ENCODE measurements around the gene DCTN3. TPM values are rescaled to one million over a fixed set of nuclear protein-coding genes. Genes with fewer than 3 reads are reported as not detected.
A peak's percentile ranks its signal among the peaks of the same experiment; 100 is the strongest.

DCTN3 gene
- polyA plus RNA-seq (ENCODE audit: insufficient read length in 4 of 4), result 100 to 1,000 TPM in 1 of 4 donors, 10 to 100 TPM in 3; 86.6 to 102 (median 94.2) TPM

GRCh38 chr9:34620061-34620994 is at the start of gene DCTN3:
TSS of gene DCTN3 (minus strand) at chr9:34620495. CDS start at chr9:34620464, 31 bp downstream.
- peak; percentile 81 to 91 (median 86) for DNase-seq (ENCODE audit: low read depth in 4 of 4, low spot score in 3 of 4)

GRCh38 chr9:34665381-34666250 is 45.3 kb upstream of the DCTN3 start:
- DNase-seq (ENCODE audit: low read depth in 4 of 4, low spot score in 3 of 4), result peak; percentile 82 to 93 (median 88)

DNA sequence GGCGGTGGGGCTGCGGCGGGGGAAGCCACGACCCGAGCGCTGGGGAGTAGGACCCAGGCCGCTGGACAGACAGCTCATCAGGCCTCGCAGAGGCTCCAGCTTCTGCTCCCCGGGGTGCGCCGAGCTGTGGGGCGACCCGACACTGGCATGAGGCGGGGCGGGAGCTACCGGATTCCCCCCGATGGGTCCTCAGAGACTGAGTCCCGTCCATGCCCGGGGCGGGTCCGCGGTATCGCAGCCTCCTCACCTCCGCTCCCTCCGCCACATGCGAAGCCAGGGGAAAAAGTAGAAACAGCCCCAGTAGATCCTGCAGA is 44.7 kb upstream of the DCTN3 start:
- DNase-seq (ENCODE audit: low read depth in 4 of 4, low spot score in 3 of 4), result no peak

GRCh38 chr9:34664281-34665066 is 44.2 kb upstream of the DCTN3 start:
- peak in 1 of 4 donors; percentile 39 for DNase-seq (ENCODE audit: low read depth in 4 of 4, low spot score in 3 of 4)

GRCh38 chr9:34663303-34663605 is 43.0 kb upstream of the DCTN3 start:
- DNase-seq (ENCODE audit: low read depth in 4 of 4, low spot score in 3 of 4), result no peak

GRCh38 chr9:34662526-34663302 is 42.4 kb upstream of the DCTN3 start, which contains the start of gene CCL27:
TSS of gene CCL27 (minus strand) at chr9:34662657. CDS start at chr9:34662633, 24 bp downstream.
- no peak for DNase-seq (ENCODE audit: low read depth in 4 of 4, low spot score in 3 of 4)

DNA sequence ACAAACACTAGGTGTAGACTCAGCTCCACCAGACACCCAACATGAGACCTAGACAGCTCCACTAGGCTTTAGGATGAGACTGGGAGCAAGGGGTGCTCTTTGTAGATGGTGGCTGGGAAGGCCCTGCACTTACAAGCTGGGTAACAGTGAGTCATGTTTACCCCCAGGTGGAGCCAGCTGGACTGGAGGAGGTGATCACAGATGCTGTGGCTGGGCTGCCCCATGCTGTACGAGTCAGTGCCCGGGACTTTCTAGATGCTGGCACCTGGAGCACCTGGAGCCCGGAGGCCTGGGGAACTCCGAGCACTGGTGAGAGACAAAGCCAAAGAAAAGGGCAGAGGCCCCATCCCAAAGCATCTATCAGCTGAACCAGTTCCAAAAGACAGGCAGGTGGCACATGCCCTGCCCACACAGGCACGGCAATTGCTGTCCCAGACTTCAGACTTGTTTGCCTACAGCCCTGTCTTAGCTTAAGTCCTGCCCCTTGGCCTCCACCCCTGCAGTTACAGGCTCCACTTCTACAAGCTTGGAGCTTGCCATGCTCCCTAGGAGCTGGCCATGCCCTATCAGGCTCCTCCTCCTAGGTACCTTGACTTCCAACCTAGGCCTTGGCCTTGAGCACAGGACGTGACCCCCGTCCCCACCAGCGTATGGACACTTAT is 39.4 kb upstream of the DCTN3 start:
- no peak for DNase-seq (ENCODE audit: low read depth in 4 of 4, low spot score in 3 of 4)

DNA sequence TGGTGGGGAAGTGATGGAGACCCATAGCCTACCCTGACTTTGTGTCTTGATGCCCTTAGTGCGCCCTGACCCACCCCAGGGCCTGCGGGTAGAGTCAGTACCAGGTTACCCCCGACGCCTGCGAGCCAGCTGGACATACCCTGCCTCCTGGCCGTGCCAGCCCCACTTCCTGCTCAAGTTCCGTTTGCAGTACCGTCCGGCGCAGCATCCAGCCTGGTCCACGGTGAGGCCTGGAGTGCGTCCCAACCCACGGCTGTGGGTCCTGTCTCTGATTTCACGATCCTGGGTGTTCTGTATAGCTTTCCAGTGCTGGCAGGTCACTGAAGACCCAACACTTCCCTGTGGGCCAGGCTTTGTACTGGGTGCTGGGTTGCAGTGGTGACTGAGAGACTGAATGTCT is 38.2 kb upstream of the DCTN3 start:
- no peak for DNase-seq (ENCODE audit: low read depth in 4 of 4, low spot score in 3 of 4)

DNA sequence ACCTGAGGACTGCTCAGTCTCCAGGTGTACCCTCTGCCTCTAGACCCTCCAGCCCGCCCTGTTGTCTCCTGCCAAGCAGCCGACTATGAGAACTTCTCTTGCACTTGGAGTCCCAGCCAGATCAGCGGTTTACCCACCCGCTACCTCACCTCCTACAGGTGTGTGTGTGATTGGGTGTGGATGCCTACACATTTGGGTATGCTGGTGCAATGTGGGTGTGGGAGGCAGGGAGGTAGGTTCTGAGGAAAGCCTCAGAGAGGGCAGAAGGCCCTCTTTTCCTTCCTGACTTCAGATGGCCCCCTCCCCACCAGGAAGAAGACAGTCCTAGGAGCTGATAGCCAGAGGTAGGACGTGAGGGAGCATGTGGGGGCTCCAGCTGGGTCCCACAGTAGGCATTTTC is 36.7 kb upstream of the DCTN3 start:
- no peak for DNase-seq (ENCODE audit: low read depth in 4 of 4, low spot score in 3 of 4)

GRCh38 chr9:34655394-34655793 is 35.1 kb upstream of the DCTN3 start:
- no peak for DNase-seq (ENCODE audit: low read depth in 4 of 4, low spot score in 3 of 4)

DNA sequence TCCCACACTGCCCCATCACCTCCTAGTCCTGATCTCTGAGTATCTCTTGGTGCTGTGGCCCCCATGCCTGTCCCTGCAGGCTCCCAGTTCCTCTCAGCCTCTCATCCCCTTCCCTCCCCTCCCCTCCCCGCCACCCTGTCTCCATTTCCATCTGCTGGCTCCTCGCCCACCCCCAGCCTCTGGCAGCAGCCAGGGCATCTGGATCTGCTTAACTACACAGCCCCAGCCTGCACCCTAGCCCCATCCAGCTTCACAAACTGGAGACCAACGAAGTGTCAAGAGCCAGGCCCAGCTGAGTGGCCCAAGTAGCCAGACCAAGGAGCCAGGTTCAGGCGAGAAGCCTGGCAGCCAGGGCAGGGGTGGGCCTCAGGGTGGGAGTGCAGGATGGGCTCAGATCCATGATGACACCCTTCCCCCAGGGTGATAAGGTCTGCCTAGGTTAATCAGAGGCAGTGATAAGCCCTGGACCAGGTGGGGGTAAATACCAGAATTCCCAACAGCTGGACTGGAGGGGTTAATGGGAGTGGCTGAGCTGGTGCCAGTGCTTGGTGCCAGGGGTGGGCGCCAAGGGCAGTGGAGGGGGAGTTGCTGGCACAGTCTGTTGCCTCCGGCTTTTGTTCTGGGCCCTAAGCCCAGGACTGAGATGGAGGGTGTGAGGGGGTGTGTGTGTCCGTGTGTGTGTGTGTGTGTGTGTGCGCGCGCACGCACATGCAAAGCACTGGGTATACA is 34.2 kb upstream of the DCTN3 start:
- no peak for DNase-seq (ENCODE audit: low read depth in 4 of 4, low spot score in 3 of 4)

DNA sequence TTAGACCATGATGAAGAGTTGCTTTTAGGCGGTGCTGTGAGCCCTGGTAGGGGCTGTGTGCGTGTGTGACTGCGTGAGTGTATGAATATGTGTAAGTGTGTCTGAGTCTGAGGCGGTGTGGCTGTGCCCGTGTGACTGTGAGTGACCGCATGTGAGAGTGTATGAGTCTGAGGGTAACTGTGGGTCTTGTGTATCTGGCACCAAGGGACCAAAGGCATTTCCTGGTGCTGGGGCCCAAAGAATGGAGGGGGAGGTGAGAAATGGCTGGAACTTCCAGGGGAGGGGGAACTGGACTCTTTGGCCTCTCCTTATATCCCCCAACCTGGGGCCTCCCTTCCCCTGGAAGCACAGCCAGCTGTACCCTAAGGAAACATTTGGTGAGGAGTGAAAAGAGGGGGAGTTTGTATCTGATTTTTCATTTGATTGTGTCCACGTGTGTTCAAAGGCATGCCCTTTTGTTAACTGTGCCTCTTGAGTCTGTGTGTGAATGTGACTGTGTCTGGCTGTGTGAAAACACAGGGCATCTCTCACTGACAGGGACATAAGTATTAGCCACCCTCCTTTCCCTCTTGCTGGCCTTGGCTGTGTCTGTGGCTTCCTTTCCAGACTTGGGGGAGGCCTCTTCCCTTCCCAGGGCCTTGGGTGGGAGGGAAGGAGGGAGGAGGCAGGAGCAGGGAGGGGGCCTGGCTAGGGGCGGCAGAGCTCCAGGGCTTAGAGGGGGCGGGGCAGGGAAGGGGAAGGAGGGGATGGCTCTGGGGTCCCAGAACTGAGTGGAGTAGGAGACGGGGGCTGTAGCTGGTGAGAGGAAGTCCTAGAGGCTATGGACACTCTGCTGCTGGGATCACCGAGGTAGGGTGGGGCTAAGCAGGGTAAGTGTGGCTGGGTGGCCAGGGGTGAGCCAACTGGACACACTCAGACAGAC is 33.1 kb upstream of the DCTN3 start:
- DNase-seq (ENCODE audit: low read depth in 4 of 4, low spot score in 3 of 4), result no peak

DNA sequence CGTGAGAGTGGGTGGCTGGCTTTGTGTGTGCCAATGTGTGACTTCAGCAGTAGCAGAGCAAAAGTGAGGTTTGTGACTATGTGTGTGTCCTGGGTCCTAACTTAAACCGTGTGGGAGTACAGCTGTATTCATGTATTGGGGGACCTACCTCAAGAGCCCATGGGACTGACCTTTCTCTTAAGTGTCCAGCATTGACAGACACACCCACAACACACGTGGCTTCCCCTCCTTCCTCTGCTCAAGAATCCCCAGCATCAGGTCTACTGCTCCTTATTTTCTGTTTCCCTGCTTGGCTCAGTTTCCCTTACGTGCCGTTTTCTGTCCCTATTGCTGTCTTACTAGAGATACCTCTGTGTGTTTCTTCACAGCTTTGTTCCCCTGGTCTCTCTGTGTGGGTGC is 32.3 kb upstream of the DCTN3 start:
- DNase-seq (ENCODE audit: low read depth in 4 of 4, low spot score in 3 of 4), result no peak

DNA sequence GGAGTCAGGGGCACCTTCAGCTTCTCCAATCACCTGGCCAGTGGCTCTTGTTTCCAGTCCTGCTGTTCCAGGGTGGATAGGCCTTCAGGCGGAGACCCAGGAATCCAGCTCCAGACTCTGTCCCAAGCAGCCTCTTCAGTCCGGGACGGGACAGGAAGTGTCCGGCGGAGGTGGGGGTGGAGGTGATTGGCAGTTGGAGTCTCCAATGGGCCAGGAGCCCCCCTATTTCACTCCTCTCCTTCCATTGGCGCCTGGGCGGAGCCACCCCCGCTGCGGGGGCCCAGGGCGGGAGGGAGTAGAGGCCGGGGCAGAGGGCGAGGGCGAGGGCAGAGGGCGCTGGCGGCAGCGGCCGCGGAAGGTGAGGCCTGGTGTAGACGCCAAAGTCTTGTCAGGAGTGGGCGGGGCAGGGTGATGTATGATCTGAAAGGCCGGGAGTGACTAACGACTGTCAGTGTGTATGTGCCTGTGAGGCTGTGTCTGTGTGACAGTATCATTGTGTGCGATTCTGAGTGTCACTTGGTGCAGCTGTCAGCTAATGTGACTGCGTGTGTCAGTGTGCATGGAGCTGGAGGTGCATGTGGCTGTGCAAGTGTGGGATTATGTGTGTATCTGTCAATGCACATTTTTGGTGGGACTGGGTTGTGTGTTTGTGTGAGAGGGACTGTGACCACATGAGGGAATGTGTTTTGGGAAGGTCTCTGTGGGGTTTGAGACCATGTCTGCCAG is 31.7 kb upstream of the DCTN3 start, which contains the start of gene IL11RA:
Gene IL11RA, plus strand, starts transcription at position 310 of the 726 bp plus-strand sequence. CDS start 3,033 bp downstream, outside the sequence.
- DNase-seq (ENCODE audit: low read depth in 4 of 4, low spot score in 3 of 4), result peak in 1 of 4 donors; percentile 68

GRCh38 chr9:34651321-34651720 is 31.0 kb upstream of the DCTN3 start:
- DNase-seq (ENCODE audit: low read depth in 4 of 4, low spot score in 3 of 4), result no peak

- no peak for DNase-seq (ENCODE audit: low read depth in 4 of 4, low spot score in 3 of 4)
Measured at GRCh38 chr9:34650816-34651215, 30.5 kb upstream of the DCTN3 start.

DNA sequence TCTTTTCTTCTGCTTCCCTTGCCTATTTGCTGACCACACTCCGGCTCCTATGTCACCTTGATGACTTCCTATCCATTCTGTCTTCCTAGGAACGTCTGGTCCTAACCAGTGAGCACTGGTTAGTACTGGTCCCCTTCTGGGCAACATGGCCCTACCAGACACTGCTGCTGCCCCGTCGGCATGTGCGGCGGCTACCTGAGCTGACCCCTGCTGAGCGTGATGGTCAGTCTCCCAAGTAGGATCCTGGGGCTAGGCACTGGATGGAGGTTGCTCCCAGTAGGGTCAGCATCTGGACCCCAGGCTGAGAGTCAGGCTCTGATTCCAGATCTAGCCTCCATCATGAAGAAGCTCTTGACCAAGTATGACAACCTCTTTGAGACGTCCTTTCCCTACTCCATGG is 28.4 kb upstream of the DCTN3 start:
- DNase-seq (ENCODE audit: low read depth in 4 of 4, low spot score in 3 of 4), result no peak

All from left renal pelvis (tissue), 4 donors.